Erythroblast (primary cell): Measurements from ENCODE around the gene CA11.

Source experiments
- GATA1 ChIP-seq: IDR thresholded peaks from 2 replicates; pipeline ENCODE4 v1.6.1; 2011; ENCODE audit warnings: low read depth, mild to moderate bottlenecking, control low read depth, low read length, moderate library complexity
- POLR2A ChIP-seq: IDR thresholded peaks from 2 replicates; pipeline ENCODE4 v1.6.1; 2011; ENCODE audit warnings: mild to moderate bottlenecking, low read length

DNA sequence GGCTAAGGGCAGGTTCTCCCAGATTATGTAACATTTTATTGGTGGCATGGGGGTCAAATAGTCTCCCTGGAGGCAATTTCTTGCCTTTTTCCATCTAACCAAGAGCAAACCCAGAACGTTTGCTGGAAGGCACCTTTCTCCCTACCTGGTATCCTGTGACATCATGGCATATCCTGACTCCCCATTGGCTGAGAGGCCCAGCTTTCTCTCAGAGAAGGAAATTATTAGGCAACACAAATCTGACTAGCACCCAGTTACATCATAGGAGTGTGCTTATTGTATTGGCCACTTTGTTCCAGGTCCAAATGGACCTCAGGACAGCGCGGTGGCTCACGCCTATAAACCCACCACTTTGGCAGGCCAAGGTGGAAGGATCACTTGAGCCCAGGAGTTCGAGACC lies 13.8 kb upstream of the CA11 start:
- TF ChIP-seq POLR2A (no peak), GATA1 (no peak)
